DOHH2 (cell line): ENCODE results near the gene LRP2BP.

ENCODE experiments used
- H3F3A ChIP-seq: fragments of 200-600 bp; sonication (generic), shearing (Covaris generic); 2 replicates; pipeline ENCODE4 v1.6.0; 2016; ENCODE audit warnings: antibody characterized with exemption, mild to moderate bottlenecking; ENCODE audit not compliant: control insufficient read depth, insufficient read depth
- H3K27ac ChIP-seq: fragments of 200-600 bp; sonication (generic); 2 replicates; pipeline ENCODE4 v1.5.1; 2014; ENCODE audit warnings: low read depth, mild to moderate bottlenecking, low read length, moderate library complexity
- H3K27me3 ChIP-seq: fragments of 200-600 bp; sonication (generic); 2 replicates; pipeline ENCODE4 v1.6.1; 2014; ENCODE audit warnings: mild to moderate bottlenecking, low read length, mixed read lengths; ENCODE audit not compliant: control insufficient read depth
- H3K36me3 ChIP-seq: fragments of 200-600 bp; sonication (generic); 2 replicates; pipeline ENCODE4 v1.6.1; 2014; ENCODE audit warnings: mild to moderate bottlenecking, low read length, moderate library complexity, mixed read lengths; ENCODE audit not compliant: control insufficient read depth
- H3K4me1 ChIP-seq: fragments of 200-600 bp; sonication (generic); 2 replicates; pipeline ENCODE4 v1.6.1; 2014; ENCODE audit warnings: mild to moderate bottlenecking, low read length, mixed read lengths; ENCODE audit not compliant: control insufficient read depth
- H3K4me2 ChIP-seq: fragments of 200-600 bp; sonication (generic); 2 replicates; pipeline ENCODE4 v1.6.0; 2014; ENCODE audit warnings: mild to moderate bottlenecking, low read length, moderate library complexity
- H3K4me3 ChIP-seq: fragments of 200-600 bp; sonication (generic); 2 replicates; pipeline ENCODE4 v1.5.1; 2014; ENCODE audit warnings: mild to moderate bottlenecking, low read length, mixed read lengths
- H3K79me2 ChIP-seq: fragments of 200-600 bp; sonication (generic); 2 replicates; pipeline ENCODE4 v1.6.1; 2014; ENCODE audit warnings: mild to moderate bottlenecking, low read length, mixed read lengths; ENCODE audit not compliant: control insufficient read depth
- H3K9me2 ChIP-seq: fragments of 200-600 bp; sonication (generic); replicated peaks from 2 replicates; pipeline ENCODE4 v1.6.1; 2014; ENCODE audit warnings: mild to moderate bottlenecking, low read length, mixed read lengths; ENCODE audit not compliant: control insufficient read depth
- H3K9me3 ChIP-seq: fragments of 200-600 bp; sonication (generic); 2 replicates; pipeline ENCODE4 v1.6.1; 2014; ENCODE audit warnings: antibody characterized with exemption, low read length, mixed read lengths; ENCODE audit not compliant: control insufficient read depth, insufficient read depth
- H4K20me1 ChIP-seq: fragments of 200-600 bp; sonication (generic); 2 replicates; pipeline ENCODE4 v1.6.0; 2014; ENCODE audit warnings: low read depth, mild to moderate bottlenecking, antibody characterized with exemption, low read length, moderate library complexity; ENCODE audit not compliant: control insufficient read depth, insufficient read depth
- EZH2phosphoT487 ChIP-seq: fragments of 200-600 bp; sonication (generic); IDR thresholded peaks from 2 replicates; pipeline ENCODE4 v1.6.1; 2017; ENCODE audit warnings: borderline replicate concordance, mild to moderate bottlenecking, antibody characterized with exemption, low read length, moderate library complexity, mixed read lengths
- TF ChIP-seq, protein P1 (sequence below): fragments of 200-600 bp; sonication (generic); IDR thresholded peaks from one replicate; pipeline ENCODE4 v1.5.1; 2014; ENCODE audit warnings: antibody characterized with exemption, mild to moderate bottlenecking, low read depth, low read length; ENCODE audit not compliant: poor library complexity, severe bottlenecking

Gene LRP2BP

DNA sequence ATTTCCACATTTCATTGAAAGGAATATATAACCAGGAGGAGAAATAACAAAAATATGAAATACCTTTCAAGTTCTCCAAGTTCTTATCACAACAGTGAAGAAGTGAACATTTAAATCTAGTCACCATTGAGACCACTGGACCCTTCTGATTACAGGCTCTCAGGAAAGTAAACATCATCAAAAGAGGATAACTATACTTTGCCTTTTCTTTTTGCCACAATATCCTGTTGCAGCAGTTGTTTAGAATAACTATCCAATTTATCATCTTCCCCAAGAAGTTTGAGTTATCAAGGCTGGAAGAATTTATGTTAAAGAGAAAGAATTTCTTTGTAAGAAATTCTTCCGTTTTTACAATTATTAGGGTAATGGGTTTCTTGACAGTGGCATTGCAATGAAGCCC, 3.6 kb downstream of the LRP2BP start:
- no peak for TF ChIP-seq EZH2phosphoT487
- TF ChIP-seq, protein P1, sequence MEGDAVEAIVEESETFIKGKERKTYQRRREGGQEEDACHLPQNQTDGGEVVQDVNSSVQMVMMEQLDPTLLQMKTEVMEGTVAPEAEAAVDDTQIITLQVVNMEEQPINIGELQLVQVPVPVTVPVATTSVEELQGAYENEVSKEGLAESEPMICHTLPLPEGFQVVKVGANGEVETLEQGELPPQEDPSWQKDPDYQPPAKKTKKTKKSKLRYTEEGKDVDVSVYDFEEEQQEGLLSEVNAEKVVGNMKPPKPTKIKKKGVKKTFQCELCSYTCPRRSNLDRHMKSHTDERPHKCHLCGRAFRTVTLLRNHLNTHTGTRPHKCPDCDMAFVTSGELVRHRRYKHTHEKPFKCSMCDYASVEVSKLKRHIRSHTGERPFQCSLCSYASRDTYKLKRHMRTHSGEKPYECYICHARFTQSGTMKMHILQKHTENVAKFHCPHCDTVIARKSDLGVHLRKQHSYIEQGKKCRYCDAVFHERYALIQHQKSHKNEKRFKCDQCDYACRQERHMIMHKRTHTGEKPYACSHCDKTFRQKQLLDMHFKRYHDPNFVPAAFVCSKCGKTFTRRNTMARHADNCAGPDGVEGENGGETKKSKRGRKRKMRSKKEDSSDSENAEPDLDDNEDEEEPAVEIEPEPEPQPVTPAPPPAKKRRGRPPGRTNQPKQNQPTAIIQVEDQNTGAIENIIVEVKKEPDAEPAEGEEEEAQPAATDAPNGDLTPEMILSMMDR: no peak
- H3F3A ChIP-seq: peaks cover 12% of the 10 kb centered on the region
- no peaks in the 10 kb centered on the region for H3K9me2 ChIP-seq
- no peaks in the 10 kb centered on the region for H3K9me3 ChIP-seq
- no peaks in the 10 kb centered on the region for H4K20me1 ChIP-seq
- no peak overlapping the region for H3K4me3 ChIP-seq
- peaks cover 18% of the 10 kb centered on the region for H3K79me2 ChIP-seq
- H3K36me3 ChIP-seq: peaks cover 3% of the 10 kb centered on the region
- no peaks in the 10 kb centered on the region for H3K27me3 ChIP-seq
- H3K27ac ChIP-seq: no peak overlapping the region
- peaks cover 31% of the 10 kb centered on the region for H3K4me1 ChIP-seq
- no peak overlapping the region for H3K4me2 ChIP-seq

DNA sequence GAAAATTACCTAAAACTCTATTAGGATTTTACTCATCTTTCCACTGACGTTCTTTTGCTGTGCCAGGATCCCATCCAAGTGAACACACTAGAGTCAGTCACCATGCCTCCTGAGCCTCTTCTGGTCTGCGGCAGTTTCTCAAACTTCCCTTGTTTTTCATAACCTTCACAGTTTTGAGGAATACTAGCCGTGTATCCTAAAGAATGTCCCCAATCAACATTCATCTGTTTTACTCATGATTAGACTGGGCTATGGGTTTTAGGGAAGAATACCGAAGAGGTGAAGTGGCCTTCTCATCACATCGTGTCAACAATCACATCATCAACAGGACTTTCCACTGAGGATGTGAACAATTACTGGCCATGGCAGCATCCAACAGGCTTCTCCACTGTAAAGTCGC, 4.8 kb downstream of the LRP2BP start:
- no peak for TF ChIP-seq EZH2phosphoT487
- TF ChIP-seq, protein P1: no peak
- H3K79me2 ChIP-seq: peaks cover 15% of the 10 kb centered on the region
- no peak overlapping the region for H3K27ac ChIP-seq
- H3K36me3 ChIP-seq: no peaks in the 10 kb centered on the region
- H3K9me3 ChIP-seq: no peaks in the 10 kb centered on the region
- H3F3A ChIP-seq: peaks cover 12% of the 10 kb centered on the region
- H3K27me3 ChIP-seq: no peaks in the 10 kb centered on the region
- peaks cover 26% of the 10 kb centered on the region for H3K4me1 ChIP-seq
- H3K9me2 ChIP-seq: no peaks in the 10 kb centered on the region
- H3K4me3 ChIP-seq: no peak overlapping the region
- H4K20me1 ChIP-seq: no peaks in the 10 kb centered on the region
- no peak overlapping the region for H3K4me2 ChIP-seq

DNA sequence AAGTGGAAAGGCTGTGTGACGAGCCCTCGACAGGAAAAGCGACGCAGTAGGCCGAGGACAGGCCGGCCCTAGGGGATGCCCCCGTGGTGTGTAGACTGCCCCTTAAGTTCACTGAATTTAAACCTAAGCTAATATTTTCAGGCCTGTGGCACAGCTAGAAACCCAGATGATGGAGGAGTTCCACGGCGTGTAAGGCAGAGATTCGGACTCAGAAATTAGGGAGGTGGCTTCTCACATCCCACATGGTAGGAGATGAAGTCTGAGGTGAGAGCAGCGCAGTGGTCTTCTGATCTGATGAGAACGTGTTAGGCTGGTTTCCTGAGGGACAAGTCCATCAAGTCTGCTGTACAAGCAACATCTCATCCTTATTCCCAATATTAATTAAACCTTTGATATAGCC, 7.8 kb downstream of the LRP2BP start:
- Histone ChIP-seq H3K9me2 (no peaks in the 10 kb centered on the region), H3K4me2 (no peak overlapping the region), H3F3A (peaks cover 2% of the 10 kb centered on the region; the same call in 1 of the 2 replicates), H3K36me3 (no peaks in the 10 kb centered on the region), H4K20me1 (no peaks in the 10 kb centered on the region), H3K27ac (no peak overlapping the region), H3K4me3 (no peak overlapping the region), H3K4me1 (peaks cover 5% of the 10 kb centered on the region), H3K9me3 (no peaks in the 10 kb centered on the region), H3K79me2 (no peaks in the 10 kb centered on the region), H3K27me3 (no peaks in the 10 kb centered on the region)
- no peak for TF ChIP-seq EZH2phosphoT487
- TF ChIP-seq, protein P1: no peak
